GM19455 (cell line): ENCODE data around the gene MRPL14.
"Not testable (repeated sequence)": the region's sequence is repeated elsewhere in the genome, so short reads cannot be mapped to it uniquely, and the experiment has no call there.

Source experiments
- ATAC-seq: cut with Tn5 transposase; IDR thresholded peaks from one replicate; pipeline ENCODE4 v1.9.1; 2021; ENCODE audit not compliant: unreplicated experiment

MRPL14 gene

GRCh38 chr6:44102527-44102926 is 24.7 kb downstream of the MRPL14 start:
- no peak for ATAC-seq

- ATAC-seq: no peak
Measured at GRCh38 chr6:44101832-44102231, 25.4 kb downstream of the MRPL14 start.

GRCh38 chr6:44100088-44100550 is 27.1 kb downstream of the MRPL14 start:
- no peak for ATAC-seq

GRCh38 chr6:44099192-44099591 is 28.1 kb downstream of the MRPL14 start:
- no peak for ATAC-seq

GRCh38 chr6:44097782-44098317 is 29.4 kb downstream of the MRPL14 start:
- ATAC-seq: no peak

GRCh38 chr6:44096612-44097011 is 30.6 kb downstream of the MRPL14 start:
- no peak for ATAC-seq

- ATAC-seq: not testable (repeated sequence)
Measured at GRCh38 chr6:44095243-44095623, 32.0 kb downstream of the MRPL14 start.

GRCh38 chr6:44094403-44095242 is 32.6 kb downstream of the MRPL14 start:
- ATAC-seq: no peak

GRCh38 chr6:44093750-44094402 is 33.4 kb downstream of the MRPL14 start:
- ATAC-seq: no peak

- no peak for ATAC-seq
Measured at GRCh38 chr6:44093066-44093465, 34.2 kb downstream of the MRPL14 start.

GRCh38 chr6:44091981-44092884 is 35.0 kb downstream of the MRPL14 start:
- no peak for ATAC-seq

GRCh38 chr6:44091356-44091755 is 35.9 kb downstream of the MRPL14 start:
- not testable (repeated sequence) for ATAC-seq

GRCh38 chr6:44090465-44090864 is 36.8 kb downstream of the MRPL14 start:
- no peak for ATAC-seq

GRCh38 chr6:44088827-44089590 is 38.2 kb downstream of the MRPL14 start:
- ATAC-seq: no peak

GRCh38 chr6:44087623-44088022 is 39.6 kb downstream of the MRPL14 start:
- ATAC-seq: no peak

GRCh38 chr6:44086931-44087574 is 40.2 kb downstream of the MRPL14 start:
- no peak for ATAC-seq

- no peak for ATAC-seq
Measured at GRCh38 chr6:44085219-44085618, 42.0 kb downstream of the MRPL14 start.

- ATAC-seq: no peak
Measured at GRCh38 chr6:44084231-44085014, 42.8 kb downstream of the MRPL14 start.

GRCh38 chr6:44082872-44083321 is 44.4 kb downstream of the MRPL14 start:
- no peak for ATAC-seq
